GM12874 (cell line): ENCODE results near the gene FRY.

ENCODE experiments used
- TF ChIP-seq, protein P1 (sequence below): IDR thresholded peaks from 2 replicates; pipeline ENCODE4 v1.5.1; 2011; ENCODE audit warnings: low read depth, mild to moderate bottlenecking, control low read depth, low read length, moderate library complexity; ENCODE audit not compliant: insufficient read depth

FRY gene

DNA sequence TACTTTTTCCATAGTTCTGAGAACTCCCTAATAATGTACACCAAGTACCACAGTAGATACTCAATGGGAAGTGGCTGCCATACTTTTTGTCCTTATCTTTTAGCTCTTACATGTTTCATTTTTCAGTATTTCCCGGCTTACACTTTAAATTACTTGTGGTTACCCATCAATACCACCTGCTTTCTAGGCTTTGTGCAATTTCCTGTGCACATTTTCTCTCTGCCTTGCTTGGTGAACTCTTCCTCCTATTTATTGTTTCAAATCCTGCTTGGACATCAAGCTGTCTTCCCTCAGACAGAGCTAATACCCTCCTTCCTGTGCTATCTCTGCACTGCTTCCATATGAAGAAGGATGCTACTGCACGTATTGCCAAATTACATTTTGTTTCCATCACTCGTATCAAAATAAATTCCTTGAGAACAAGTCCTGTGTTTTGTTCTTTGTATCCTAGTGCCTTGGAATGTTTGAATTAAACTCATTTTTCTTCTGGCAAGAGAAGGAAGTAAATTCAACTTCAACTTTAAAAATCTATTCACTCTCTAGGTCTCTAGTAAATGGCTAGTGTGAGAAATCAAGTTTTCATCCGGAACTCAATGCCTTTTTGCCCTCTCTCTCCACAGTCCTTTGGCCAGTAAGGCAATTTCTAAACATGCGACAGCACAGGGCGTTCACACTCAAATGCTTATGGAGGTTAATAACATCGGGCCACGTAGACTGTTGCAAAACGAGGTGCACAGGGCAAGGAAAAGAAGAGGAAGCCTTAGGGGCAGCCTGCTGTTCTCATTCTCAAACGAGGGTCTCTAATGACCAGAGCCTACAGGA, 277.9 kb downstream of the FRY start:
- TF ChIP-seq, protein P1, sequence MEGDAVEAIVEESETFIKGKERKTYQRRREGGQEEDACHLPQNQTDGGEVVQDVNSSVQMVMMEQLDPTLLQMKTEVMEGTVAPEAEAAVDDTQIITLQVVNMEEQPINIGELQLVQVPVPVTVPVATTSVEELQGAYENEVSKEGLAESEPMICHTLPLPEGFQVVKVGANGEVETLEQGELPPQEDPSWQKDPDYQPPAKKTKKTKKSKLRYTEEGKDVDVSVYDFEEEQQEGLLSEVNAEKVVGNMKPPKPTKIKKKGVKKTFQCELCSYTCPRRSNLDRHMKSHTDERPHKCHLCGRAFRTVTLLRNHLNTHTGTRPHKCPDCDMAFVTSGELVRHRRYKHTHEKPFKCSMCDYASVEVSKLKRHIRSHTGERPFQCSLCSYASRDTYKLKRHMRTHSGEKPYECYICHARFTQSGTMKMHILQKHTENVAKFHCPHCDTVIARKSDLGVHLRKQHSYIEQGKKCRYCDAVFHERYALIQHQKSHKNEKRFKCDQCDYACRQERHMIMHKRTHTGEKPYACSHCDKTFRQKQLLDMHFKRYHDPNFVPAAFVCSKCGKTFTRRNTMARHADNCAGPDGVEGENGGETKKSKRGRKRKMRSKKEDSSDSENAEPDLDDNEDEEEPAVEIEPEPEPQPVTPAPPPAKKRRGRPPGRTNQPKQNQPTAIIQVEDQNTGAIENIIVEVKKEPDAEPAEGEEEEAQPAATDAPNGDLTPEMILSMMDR = no peak

DNA sequence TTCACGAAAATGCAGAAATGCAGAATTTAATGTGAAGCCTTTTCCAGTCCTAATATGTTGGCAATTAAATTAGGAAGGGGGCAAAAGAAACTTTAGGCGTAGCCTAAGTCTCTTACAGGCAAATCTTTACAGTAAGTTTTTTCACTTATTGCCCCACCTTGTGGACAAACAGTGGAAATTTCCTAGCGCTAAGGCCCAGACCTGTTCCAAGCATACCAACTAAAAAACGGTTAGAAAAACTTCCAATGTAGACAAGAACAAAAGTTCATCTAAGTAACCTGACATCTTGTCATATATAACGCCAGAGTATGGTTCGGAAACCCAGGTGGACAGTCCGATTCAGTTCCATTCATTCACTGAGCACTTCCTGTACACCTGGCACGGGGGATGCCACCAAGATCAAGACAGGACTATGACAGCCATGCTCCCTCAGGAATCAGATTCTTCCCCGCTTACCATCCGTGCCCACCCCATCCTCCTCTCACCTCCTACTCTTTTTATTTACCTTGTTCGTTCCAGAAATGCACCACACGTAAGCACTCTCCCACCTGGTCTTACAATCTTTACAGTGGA, 278.6 kb downstream of the FRY start:
- TF ChIP-seq, protein P1 = peak; percentile 50

DNA sequence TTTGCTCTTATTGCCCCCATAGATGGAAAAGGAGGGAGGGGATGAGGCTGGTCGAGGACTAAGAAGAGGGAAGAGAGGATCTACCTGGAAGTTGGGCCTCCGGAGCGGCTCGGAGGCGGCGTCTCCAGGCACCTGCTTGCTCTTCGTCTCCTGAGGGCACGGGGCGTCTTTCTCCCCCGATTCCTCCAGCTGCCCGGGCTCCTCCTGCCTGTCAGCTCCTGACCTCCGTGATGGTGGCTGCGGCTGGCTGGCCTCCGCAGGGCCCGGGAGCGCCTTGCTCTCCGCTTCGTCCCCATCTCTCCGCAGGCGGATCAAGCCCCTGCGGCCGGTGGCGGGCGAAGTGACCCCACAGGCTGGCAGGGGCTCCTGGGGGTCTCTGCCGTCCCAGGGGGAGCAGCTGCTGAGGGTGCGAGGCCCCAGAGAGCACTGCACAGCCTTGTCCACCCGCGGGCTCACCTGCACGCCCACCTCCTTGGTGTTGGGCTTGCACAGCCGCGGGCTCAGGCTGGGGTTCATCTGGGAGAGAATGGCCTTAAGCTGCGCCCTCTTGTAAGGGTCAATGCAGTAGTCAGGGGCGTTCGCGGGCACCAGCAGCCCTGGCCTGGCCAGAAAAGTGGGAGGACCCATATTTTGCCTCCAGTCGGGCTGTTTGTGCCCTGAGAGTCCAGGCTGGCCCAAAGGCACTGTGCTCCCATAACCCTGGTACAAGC, 279.8 kb downstream of the FRY start:
- TF ChIP-seq, protein P1 = no peak

DNA sequence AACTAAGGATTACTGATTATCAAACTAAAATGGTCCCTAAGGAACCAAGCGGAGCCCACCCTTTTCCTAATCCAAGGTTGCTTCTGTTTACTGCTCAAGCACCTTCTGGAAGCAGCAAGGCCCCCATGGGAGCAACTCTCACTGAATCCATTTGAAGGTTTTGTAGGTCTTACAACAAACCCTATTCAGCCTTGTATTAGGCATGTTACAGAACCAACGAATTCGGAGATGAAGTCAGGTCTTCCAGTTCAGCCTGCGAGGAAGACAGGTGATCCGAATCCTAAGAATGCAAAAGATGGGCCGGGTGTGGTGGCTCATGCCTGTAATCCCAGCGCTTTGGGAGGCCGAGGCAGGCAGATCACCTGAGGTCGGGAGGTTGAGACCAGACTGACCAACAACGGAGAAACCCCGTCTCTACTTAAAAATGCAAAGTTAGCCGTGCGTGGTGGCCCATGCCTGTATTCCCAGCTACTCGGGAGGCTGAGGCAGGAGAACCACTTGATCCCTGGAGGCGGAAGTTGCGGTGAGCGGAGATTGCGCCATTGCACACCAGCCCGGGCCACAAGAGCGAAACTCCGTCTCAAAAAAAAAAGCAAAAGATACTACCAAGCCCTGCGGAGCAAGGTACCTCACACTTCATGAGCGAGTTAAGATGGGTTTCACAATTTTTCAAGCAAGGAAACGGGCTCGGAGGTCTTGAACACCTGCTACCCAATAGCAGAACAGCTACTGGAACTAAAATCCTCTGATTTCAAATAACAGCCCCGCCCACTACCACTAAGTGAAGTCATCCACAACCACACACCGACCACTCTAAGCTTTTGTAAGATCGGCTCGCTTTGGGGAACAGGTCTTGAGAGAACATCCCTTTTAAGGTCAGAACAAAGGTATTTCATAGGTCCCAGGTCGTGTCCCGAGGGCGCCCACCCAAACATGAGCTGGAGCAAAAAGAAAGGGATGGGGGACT, 283.0 kb downstream of the FRY start:
- TF ChIP-seq, protein P1 = no peak

DNA sequence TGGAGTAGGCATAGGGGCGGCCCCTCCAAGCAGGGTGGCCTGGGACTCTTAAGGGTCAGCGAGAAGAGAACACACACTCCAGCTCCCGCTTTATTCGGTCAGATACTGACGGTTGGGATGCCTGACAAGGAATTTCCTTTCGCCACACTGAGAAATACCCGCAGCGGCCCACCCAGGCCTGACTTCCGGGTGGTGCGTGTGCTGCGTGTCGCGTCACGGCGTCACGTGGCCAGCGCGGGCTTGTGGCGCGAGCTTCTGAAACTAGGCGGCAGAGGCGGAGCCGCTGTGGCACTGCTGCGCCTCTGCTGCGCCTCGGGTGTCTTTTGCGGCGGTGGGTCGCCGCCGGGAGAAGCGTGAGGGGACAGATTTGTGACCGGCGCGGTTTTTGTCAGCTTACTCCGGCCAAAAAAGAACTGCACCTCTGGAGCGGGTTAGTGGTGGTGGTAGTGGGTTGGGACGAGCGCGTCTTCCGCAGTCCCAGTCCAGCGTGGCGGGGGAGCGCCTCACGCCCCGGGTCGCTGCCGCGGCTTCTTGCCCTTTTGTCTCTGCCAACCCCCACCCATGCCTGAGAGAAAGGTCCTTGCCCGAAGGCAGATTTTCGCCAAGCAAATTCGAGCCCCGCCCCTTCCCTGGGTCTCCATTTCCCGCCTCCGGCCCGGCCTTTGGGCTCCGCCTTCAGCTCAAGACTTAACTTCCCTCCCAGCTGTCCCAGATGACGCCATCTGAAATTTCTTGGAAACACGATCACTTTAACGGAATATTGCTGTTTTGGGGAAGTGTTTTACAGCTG, 283.9 kb downstream of the FRY start, which contains the start of the genes BRCA2 and ZAR1L:
BRCA2 (plus strand) TSS at position 271 of the 790 bp plus-strand sequence. CDS start 953 bp downstream, outside the sequence.
ZAR1L (minus strand) TSS at position 126 of the 790 bp plus-strand sequence. CDS start 3,438 bp downstream, outside the sequence.
- TF ChIP-seq, protein P1 = no peak

DNA sequence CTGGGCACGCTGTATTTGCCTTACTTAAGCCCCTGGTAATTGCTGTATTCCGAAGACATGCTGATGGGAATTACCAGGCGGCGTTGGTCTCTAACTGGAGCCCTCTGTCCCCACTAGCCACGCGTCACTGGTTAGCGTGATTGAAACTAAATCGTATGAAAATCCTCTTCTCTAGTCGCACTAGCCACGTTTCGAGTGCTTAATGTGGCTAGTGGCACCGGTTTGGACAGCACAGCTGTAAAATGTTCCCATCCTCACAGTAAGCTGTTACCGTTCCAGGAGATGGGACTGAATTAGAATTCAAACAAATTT, 284.4 kb downstream of the FRY start:
- TF ChIP-seq, protein P1 = no peak
